Esophagus muscularis mucosa (tissue), 4 donors: Measurements from ENCODE around the gene SRD5A1. TPM values are rescaled to one million over a fixed set of nuclear protein-coding genes. Genes with fewer than 3 reads are reported as not detected.

Experiments
- DNase-seq: peaks from one replicate; pipeline ENCODE4 v3.0.0-alpha.2; 2017; ENCODE audit errors: extremely low spot score
- H3K27ac ChIP-seq, 4 donors: fragments of 200-600 bp; sonication (generic); replicated peaks in 1 of 4; 1 replicate in 3 of 4; 2 replicates in 1 of 4; pipeline ENCODE4 v1.5.1; 2016 to 2019; ENCODE audit warnings: mild to moderate bottlenecking in 1 of 4
- H3K27me3 ChIP-seq, 4 donors: fragments of 200-600 bp; sonication (generic); one replicate each; pipeline versions ENCODE4 v1.5.1 to v1.6.0; 2016 to 2019
- H3K36me3 ChIP-seq, 4 donors: fragments of 200-600 bp; sonication (generic); one replicate each; pipeline ENCODE4 v1.5.1; 2016 to 2019
- H3K4me1 ChIP-seq, 4 donors: fragments of 200-600 bp; sonication (generic); one replicate each; pipeline ENCODE4 v1.5.1; 2016 to 2019
- H3K4me3 ChIP-seq, 4 donors: fragments of 200-600 bp; sonication (generic); 1 replicate in 2 of 4; 2 replicates in 2 of 4; pipeline ENCODE4 v1.5.1; 2016 to 2019; ENCODE audit warnings: mild to moderate bottlenecking in 4 of 4, moderate library complexity in 1 of 4
- H3K9me3 ChIP-seq, 4 donors: fragments of 200-600 bp; sonication (generic); 1 replicate in 3 of 4; 2 replicates in 1 of 4; pipeline ENCODE4 v1.5.1; 2016 to 2019
- EP300 ChIP-seq: sonication (generic); formaldehyde crosslinking; IDR thresholded peaks from one replicate; pipeline ENCODE4 v1.6.1; 2017; ENCODE audit warnings: antibody characterized with exemption
- POLR2A ChIP-seq: fragments of 450-650 bp; IDR thresholded peaks from one replicate; pipeline ENCODE4 v1.6.1; 2017; ENCODE audit warnings: antibody characterized with exemption, moderate library complexity, mild to moderate bottlenecking, low read depth
- POLR2AphosphoS5 ChIP-seq, 2 donors: sonication (generic); formaldehyde crosslinking; IDR thresholded peaks; one replicate each; pipeline ENCODE4 v1.6.1; 2017; ENCODE audit warnings: antibody characterized with exemption in 2 of 2
- WGBS: methylation state at CpG from one replicate; pipeline ENCODE4 v1.1.5; 2018; 5-methylcytosine and 5-hydroxymethylcytosine counted together
- intact Hi-C: fragments of 100-400 bp; cut with DNase I; formaldehyde crosslinking; loops from one replicate; pipeline ENCODE4 v1.15.1; 2023
- total RNA-seq, 4 donors: library from RNA; depleted of rRNA; stranded (reverse); fragments of >200 nt; gene quantifications; one replicate each; pipeline versions ENCODE4 v1.1.0 to v1.2.1, GENCODE V29; 2016
- TF ChIP-seq, protein P1 (sequence below), 3 experiments: fragments of 200-600 bp in 2 of 3; fragments of 450-650 bp in 1 of 3; sonication (generic) in 2 of 3; IDR thresholded peaks; one replicate each; pipeline ENCODE4 v1.5.1; 2017 to 2019; ENCODE audit warnings: antibody characterized with exemption in 3 of 3, mild to moderate bottlenecking in 2 of 3, moderate library complexity in 1 of 3

The SRD5A1 gene
- total RNA-seq, 4 donors from 2014 or later: 2.2 to 10.3 (median 4.6) TPM

DNA sequence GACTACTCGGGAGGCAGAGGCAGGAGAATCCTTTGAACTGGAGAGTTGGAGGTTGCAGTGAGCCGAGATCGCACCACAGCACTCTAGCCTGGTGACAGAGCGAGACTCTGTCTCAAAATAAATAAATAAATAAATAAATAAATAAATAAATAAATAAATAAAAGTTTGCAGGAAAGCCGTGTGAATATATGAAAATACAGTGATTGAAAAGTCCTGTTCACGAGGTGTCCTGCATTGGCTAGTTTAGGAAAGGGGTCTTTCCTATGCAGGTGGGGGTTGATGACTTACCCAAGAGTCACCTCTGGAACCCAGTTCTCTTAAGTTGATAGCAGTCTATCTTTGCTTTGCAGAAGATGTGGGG, 87.3 kb downstream of the SRD5A1 start:
- DNase-seq: no peak
- TF ChIP-seq EP300: no peak
- no peak for TF ChIP-seq POLR2AphosphoS5 (IDR thresholded peaks at IDR 0.05)
- TF ChIP-seq POLR2A: no peak
- TF ChIP-seq, protein P1, sequence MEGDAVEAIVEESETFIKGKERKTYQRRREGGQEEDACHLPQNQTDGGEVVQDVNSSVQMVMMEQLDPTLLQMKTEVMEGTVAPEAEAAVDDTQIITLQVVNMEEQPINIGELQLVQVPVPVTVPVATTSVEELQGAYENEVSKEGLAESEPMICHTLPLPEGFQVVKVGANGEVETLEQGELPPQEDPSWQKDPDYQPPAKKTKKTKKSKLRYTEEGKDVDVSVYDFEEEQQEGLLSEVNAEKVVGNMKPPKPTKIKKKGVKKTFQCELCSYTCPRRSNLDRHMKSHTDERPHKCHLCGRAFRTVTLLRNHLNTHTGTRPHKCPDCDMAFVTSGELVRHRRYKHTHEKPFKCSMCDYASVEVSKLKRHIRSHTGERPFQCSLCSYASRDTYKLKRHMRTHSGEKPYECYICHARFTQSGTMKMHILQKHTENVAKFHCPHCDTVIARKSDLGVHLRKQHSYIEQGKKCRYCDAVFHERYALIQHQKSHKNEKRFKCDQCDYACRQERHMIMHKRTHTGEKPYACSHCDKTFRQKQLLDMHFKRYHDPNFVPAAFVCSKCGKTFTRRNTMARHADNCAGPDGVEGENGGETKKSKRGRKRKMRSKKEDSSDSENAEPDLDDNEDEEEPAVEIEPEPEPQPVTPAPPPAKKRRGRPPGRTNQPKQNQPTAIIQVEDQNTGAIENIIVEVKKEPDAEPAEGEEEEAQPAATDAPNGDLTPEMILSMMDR (IDR thresholded peaks at IDR 0.05): no peak
- 84% methylated on average over 6 of the region's 6 CpGs for WGBS
- Histone ChIP-seq H3K27ac (no peak overlapping the region), H3K4me1 (peaks cover 83 to 100% (median 99%) of the 10 kb centered on the region in 4 donors), H3K36me3 (no peaks in the 10 kb centered on the region), H3K27me3 (no peaks in the 10 kb centered on the region), H3K9me3 (no peaks in the 10 kb centered on the region), H3K4me3 (no peak overlapping the region)
- intact Hi-C loops: no loop called here

DNA sequence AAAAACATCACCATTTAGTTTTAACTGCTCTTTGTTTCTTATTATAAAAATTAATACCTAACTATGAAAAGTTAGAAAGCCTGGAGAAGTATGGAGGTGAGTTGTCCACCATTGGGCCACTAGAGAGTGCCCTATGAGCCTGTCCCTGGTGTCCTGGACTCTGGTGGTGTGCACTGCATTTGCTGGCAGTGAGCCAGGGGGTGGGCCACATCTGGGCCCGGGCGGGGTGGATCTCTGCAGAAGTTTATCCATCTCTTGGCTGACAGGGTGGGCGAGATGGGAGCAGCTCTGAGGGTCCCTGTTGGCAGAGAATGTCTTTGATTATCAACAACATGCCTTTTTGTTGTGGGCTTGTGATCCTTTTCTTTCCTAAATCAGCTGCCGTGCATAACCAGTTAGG, 88.2 kb downstream of the SRD5A1 start:
- peak overlapping the region; percentile 38 to 48 (median 42) for H3K4me3 ChIP-seq
- DNase-seq: no peak
- H3K27me3 ChIP-seq: no peaks in the 10 kb centered on the region
- H3K27ac ChIP-seq: peak overlapping the region; percentile 66 to 78 (median 68)
- H3K4me1 ChIP-seq: peaks cover 80 to 100% (median 98%) of the 10 kb centered on the region in 4 donors
- H3K9me3 ChIP-seq: no peaks in the 10 kb centered on the region
- H3K36me3 ChIP-seq: peaks cover 0 to 2% (median 0%) of the 10 kb centered on the region in 4 donors
- TF ChIP-seq, protein P1 (IDR thresholded peaks at IDR 0.05): no peak
- TF ChIP-seq EP300: no peak
- TF ChIP-seq POLR2AphosphoS5 (IDR thresholded peaks at IDR 0.05): no peak
- TF ChIP-seq POLR2A: no peak
- intact Hi-C loops: no loop called here
- WGBS: 28% methylated on average over 4 of the region's 4 CpGs

DNA sequence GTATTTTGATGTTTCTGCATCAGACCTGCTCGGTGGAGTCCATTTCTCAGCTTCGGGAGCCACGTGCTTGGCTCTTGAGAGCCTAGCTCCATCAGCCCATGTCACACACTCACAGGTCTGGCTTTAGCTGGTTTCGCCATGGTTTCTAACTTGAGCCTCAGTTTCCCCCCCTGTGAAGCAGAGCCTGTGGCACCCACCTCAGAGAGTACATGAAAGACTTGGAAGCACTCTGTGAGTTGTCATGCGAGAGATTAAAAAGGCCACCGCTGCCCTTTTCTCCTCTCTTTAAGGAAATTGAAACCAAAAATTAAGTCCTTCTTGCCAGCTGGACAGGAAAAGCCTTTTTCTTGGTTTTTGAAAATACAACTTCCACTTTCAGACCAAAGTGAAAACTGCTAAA, 88.8 kb downstream of the SRD5A1 start:
- no peak for TF ChIP-seq EP300
- no peak for TF ChIP-seq POLR2AphosphoS5 (IDR thresholded peaks at IDR 0.05)
- no peak for TF ChIP-seq POLR2A
- TF ChIP-seq, protein P1 (IDR thresholded peaks at IDR 0.05): no peak
- DNase-seq: no peak
- Histone ChIP-seq H3K27me3 (no peaks in the 10 kb centered on the region), H3K4me3 (peak overlapping the region; percentile 38 to 48 (median 42)), H3K4me1 (peaks cover 80 to 100% (median 98%) of the 10 kb centered on the region in 4 donors), H3K9me3 (no peaks in the 10 kb centered on the region), H3K36me3 (peaks cover 0 to 4% (median 0%) of the 10 kb centered on the region in 4 donors), H3K27ac (peak overlapping the region; percentile 66 to 78 (median 68))
- intact Hi-C loops: no loop called here
- 22% methylated on average over 6 of the region's 6 CpGs for WGBS

DNA sequence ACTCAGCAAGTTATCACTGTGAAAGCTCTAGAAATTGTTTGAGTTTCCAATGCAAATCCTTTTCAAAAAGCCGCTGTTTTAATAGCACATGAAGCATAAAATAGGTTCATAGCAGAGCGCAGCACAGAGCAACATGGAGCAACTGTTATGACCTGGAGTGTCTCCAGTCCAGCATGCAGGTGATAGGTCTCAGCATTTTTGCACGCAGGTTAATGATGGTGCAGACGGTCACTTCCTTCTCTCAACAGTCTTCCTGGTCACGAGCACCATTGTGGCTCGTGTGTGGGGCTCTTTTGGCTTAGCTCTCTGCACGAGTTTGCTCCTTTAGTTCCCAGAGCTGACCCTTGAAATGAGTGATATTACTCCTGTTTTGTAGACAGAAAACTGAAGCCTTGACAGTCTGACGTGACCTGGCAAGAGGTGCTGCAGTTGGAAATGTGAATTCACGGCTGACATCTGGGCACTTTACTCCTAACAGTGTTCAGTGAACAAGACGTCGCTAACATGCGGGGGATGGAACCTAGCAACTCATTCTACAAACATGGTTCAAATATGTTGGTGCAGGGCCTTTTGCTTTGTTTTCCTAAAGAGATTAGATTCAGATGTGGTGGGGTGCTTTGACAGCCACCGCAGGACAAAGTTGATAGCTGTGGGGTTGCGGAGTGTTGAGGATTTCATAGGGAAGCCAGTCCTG, 90.0 kb downstream of the SRD5A1 start:
- H3K4me1 ChIP-seq: peaks cover 74 to 99% (median 98%) of the 10 kb centered on the region in 4 donors

More for the DNA sequence above, 90.0 kb downstream of the SRD5A1 start:
- no peak for DNase-seq
- Histone ChIP-seq H3K4me3 (no peak overlapping the region), H3K9me3 (no peaks in the 10 kb centered on the region), H3K27ac (peak overlapping the region in 2 of 4 donors; percentile 66 to 78), H3K36me3 (peaks cover 0 to 4% (median 0%) of the 10 kb centered on the region in 4 donors), H3K27me3 (no peaks in the 10 kb centered on the region)
- no peak for TF ChIP-seq POLR2AphosphoS5 (IDR thresholded peaks at IDR 0.05)
- TF ChIP-seq EP300: no peak
- TF ChIP-seq, protein P1 (IDR thresholded peaks at IDR 0.05): no peak
- TF ChIP-seq POLR2A: no peak
- intact Hi-C loops: no loop called here
- 56% methylated on average over 12 of the region's 14 CpGs for WGBS
